K562 treated with DMSO at 1 percent for 12 hours (cell line): ENCODE data around the gene WDR12. TPM values are rescaled to one million over a fixed set of nuclear protein-coding genes. Genes with fewer than 3 reads are reported as not detected.

Source experiments
- total RNA-seq: library from RNA; unstranded; fragments of 300-600 nt; gene quantifications from 2 replicates; pipeline ENCODE4 v1.2.3, GENCODE V29; 2022; ENCODE audit not compliant: insufficient read depth

WDR12 gene
- total RNA-seq = 11.8 and 28.4 TPM in 2 replicates

DNA sequence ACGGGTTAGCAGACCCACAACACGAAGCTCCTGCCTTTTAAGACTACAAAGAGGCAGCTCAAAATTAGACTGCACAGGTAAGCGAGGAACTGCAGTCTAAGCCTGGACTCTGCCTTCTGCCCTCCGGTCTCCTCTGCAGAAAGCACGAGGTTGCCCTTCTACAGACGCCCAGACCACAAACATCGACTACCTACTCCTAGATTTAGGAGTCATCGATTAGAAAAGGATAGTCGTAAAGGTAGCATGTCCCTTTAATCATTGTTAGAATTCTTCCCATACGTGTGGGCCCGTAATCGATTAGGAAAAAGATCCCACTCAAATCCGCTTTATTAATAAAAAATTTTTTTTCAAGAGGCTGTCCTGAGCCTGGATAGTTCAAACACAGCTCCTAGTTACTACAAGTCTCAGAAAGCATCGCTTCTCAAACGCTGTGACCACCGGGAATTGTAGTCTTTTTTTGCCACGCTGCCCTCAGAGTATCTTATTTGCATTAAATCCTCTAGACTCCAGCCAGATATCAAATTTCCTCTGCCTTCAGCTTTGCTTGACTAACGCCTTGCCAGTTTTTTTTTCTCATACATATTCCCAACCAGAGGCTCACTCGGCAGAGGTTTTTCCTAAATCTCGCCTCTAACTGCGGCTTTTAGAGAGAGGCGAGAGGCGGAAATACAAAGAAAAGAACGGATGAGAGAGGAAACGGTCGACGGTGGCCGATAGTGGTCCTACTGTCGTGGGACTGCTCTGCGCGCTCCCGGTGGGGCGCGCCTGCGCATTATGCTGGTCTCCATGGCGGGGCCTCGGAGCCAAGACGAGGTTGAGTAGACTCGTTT is at the start of gene WDR12, which contains the start of gene CARF:
WDR12 (minus strand) TSS at position 162 of the 830 bp plus-strand sequence. CDS start 197 bp downstream, outside the sequence.
CARF (plus strand) TSS at position 764 of the 830 bp plus-strand sequence. CDS start 29,628 bp downstream, outside the sequence.

DNA sequence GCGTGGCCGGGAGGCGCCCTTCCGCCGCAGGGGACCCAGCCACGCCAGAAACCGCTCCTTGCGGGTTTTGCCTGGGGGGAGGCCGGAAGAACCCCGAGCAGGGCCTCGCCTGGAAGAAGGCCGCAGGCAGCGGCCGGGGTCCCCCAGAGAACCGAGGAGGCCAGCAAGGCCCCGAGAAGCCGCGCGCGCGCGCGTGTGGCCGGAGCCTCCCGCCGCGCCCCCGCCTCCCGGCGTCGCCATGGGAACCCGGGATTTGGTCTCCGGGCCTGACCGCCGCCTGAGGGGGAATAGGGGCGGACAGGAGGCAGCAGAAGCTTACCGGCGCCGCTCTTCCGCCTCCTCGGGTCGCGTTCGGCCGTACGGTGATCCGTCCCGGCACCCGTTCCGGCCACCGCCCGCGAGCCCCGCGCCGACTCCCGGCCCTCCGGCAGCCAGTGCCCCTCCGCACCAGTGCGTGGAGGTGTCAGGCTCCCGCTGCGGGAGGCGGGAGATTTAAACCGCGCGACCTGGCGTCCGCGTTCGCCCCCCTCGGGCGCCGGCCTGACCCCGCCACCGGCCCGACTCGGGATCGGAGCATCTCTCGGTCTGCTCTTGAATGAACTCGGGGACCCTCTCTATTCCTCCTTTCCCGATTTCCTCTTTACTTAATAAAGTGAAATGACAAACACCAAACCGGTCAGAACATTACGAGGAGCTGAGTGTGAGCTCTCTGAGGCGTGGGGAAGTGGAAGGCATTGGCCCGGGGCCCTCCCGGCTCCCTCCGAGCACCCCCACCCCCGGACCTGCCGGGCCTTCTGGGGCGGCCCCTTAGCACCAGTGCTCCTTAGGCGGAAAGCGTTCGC is 40.0 kb downstream of the WDR12 start, which contains the start of gene ICA1L:
ICA1L (minus strand) TSS at position 467 of the 842 bp plus-strand sequence. CDS start 42,757 bp downstream, outside the sequence.

Other genes with a start within 250 kb of the WDR12 start
- gene ICA1L, start 39.9 kb downstream of the WDR12 start, total RNA-seq = 0.80 TPM in 1 of 2 replicates, not detected in the other
- 0.13 and 0.68 TPM in 2 replicates for gene CARF, start 602 bp upstream of the WDR12 start, total RNA-seq
- gene NBEAL1, start 103.2 kb upstream of the WDR12 start, total RNA-seq = 1.5 and 5.2 TPM in 2 replicates